ENCODE measurements around the gene POR. TPM values are rescaled to one million over a fixed set of nuclear protein-coding genes. Genes with fewer than 3 reads are reported as not detected.

The POR gene
- total and polyA plus RNA-seq, 2 of the 8 experiments (the other 6 are each of a cell fraction or from before 2014, with no cell fraction given), result 98.7 to 144 TPM

- TF ChIP-seq ASH2L (IDR thresholded peaks at IDR 0.05; ENCODE audit: low read length), result no peak
- no peak for TF ChIP-seq RNF2 (IDR thresholded peaks at IDR 0.05; ENCODE audit: borderline replicate concordance, low read depth, low read length, missing control alignments, poor library complexity, severe bottlenecking)
- TF ChIP-seq PHF8 (conservative IDR thresholded peaks at IDR 0.05; ENCODE audit: low read depth, low read length), result no peak
- TF ChIP-seq GTF2F1 (IDR thresholded peaks at IDR 0.05; ENCODE audit: borderline replicate concordance, low read depth, low read length), result no peak
- no peak for TF ChIP-seq KDM5A (IDR thresholded peaks at IDR 0.05; ENCODE audit: low read length)
- no peak for TF ChIP-seq TCF12 (IDR thresholded peaks at IDR 0.05; ENCODE audit: low read depth, low read length)
- TF ChIP-seq CBX5 (IDR thresholded peaks at IDR 0.05; ENCODE audit: low read depth, low read length), result no peak
- TF ChIP-seq MAFK (IDR thresholded peaks at IDR 0.05; ENCODE audit: low read depth, low read length), result no peak
- no peak for TF ChIP-seq BRCA1 (IDR thresholded peaks at IDR 0.05; ENCODE audit: low read depth, low read length)
Observed at GRCh38 chr7:75989500-75990388, 74.8 kb downstream of the POR start (continued).
